K562 (cell line): ENCODE results near the gene RTL10. TPM values are rescaled to one million over a fixed set of nuclear protein-coding genes. Genes with fewer than 3 reads are reported as not detected.
A peak's percentile ranks its signal among the peaks of the same experiment; 100 is the strongest.

Experiments
- ARHGAP35 ChIP-seq: fragments of 450-650 bp; IDR thresholded peaks from 2 replicates; pipeline ENCODE4 v1.6.1; 2018; ENCODE audit not compliant: partially characterized antibody
- BCOR ChIP-seq: fragments of 450-650 bp; IDR thresholded peaks from 2 replicates; pipeline ENCODE4 v1.6.1; 2016
- DIDO1 ChIP-seq: fragments of 450-650 bp; IDR thresholded peaks from 2 replicates; pipeline ENCODE4 v1.6.1; 2016; ENCODE audit warnings: low read depth, missing biosample characterization, missing genetic modification characterization
- FOXP1 ChIP-seq: sonication (generic); formaldehyde crosslinking; IDR thresholded peaks from 2 replicates; pipeline ENCODE4 v1.8.0; 2022; ENCODE audit warnings: mild to moderate bottlenecking, missing genetic modification reagents
- HDAC6 ChIP-seq: IDR thresholded peaks from 2 replicates; pipeline ENCODE4 v1.6.1; 2012; ENCODE audit warnings: low read depth, mild to moderate bottlenecking, control low read depth, inconsistent platforms, low read length, moderate library complexity
- KDM2B ChIP-seq: fragments of 250-450 bp; sonication (Bioruptor Pico); IDR thresholded peaks from 2 replicates; pipeline ENCODE4 v1.8.0; 2021; ENCODE audit warnings: mild to moderate bottlenecking, moderate library complexity
- KHSRP ChIP-seq: fragments of 450-650 bp; IDR thresholded peaks from 2 replicates; pipeline ENCODE4 v1.6.1; 2017
- MTF1 ChIP-seq: fragments of 250-450 bp; sonication (Bioruptor Pico); IDR thresholded peaks from 2 replicates; pipeline ENCODE4 v1.9.0; 2021; ENCODE audit warnings: moderate library complexity, mild to moderate bottlenecking, inconsistent platforms, borderline replicate concordance
- PPARD ChIP-seq: fragments of 250-450 bp; sonication (Bioruptor Pico); IDR thresholded peaks from 2 replicates; pipeline ENCODE4 v1.8.0; 2022; ENCODE audit warnings: inconsistent platforms, mild to moderate bottlenecking, moderate library complexity
- RFX5 ChIP-seq: IDR thresholded peaks from 2 replicates; pipeline ENCODE4 v1.6.1; 2011; ENCODE audit warnings: low read depth, mild to moderate bottlenecking, improper control_type of control experiment, low read length
- SPI1 ChIP-seq: IDR thresholded peaks from 2 replicates; pipeline ENCODE4 v1.6.1; 2011; ENCODE audit warnings: low read depth, low read length, control low read depth, borderline replicate concordance
- STAG1 ChIP-seq: sonication (generic); formaldehyde crosslinking; IDR thresholded peaks from 2 replicates; pipeline ENCODE4 v1.5.0; 2020; ENCODE audit warnings: missing genetic modification reagents, borderline replicate concordance
- TAL1 ChIP-seq: fragments of 450-650 bp; IDR thresholded peaks from 2 replicates; pipeline ENCODE4 v1.6.1; 2016; ENCODE audit warnings: mild to moderate bottlenecking
- ZNF124 ChIP-seq: sonication (generic); formaldehyde crosslinking; IDR thresholded peaks from 2 replicates; pipeline ENCODE4 v1.8.1; 2022; ENCODE audit warnings: missing genetic modification reagents
- ZNF146 ChIP-seq: IDR thresholded peaks from one replicate; pipeline ENCODE4 v1.6.1; 2018; ENCODE audit warnings: missing compliant biosample characterization; ENCODE audit not compliant: unreplicated experiment
- ZNF3 ChIP-seq: fragments of 250-450 bp; sonication (Bioruptor Pico); IDR thresholded peaks from 2 replicates; pipeline ENCODE4 v1.5.0; 2021; ENCODE audit warnings: mild to moderate bottlenecking, moderate library complexity
- polyA plus RNA-seq, 8 experiments: library from polyadenylated mRNA; depleted of rRNA in 4 of 8; stranded (reverse) in 5 of 8; unstranded in 3 of 8; fragments of >200 nt; fragmentation: Nextera tagmentation in 2 of 8; fragmentation: Illumina TruSeq in 1 of 8; extraction: Ambion mirVana in 2 of 8; extraction: Trizol in 1 of 8; gene quantifications; 2 replicates each; pipeline versions ENCODE4 v1.2.1 to v1.2.3, GENCODE V29; 2011 to 2014; ENCODE audit warnings: inconsistent platforms in 1 of 8, missing spikeins in 1 of 8
- total RNA-seq, 7 experiments: library from RNA; depleted of rRNA in 6 of 7; stranded (reverse); fragments of >200 nt in 6 of 7; fragmentation: Illumina TruSeq in 2 of 7; extraction: Trizol in 2 of 7; gene quantifications; 2 replicates each; pipeline versions ENCODE4 v1.2.1 to v1.2.3, GENCODE V29; 2011 to 2021; ENCODE audit warnings: low replicate concordance in 1 of 7
- TF ChIP-seq, protein P1 (sequence below): fragments of 250-450 bp; sonication (Bioruptor Pico); IDR thresholded peaks from 2 replicates; pipeline ENCODE4 v1.9.0; 2021; ENCODE audit warnings: mild to moderate bottlenecking, inconsistent platforms
- TF ChIP-seq, protein P2 (sequence below): fragments of 250-450 bp; sonication (Bioruptor Pico); IDR thresholded peaks from 2 replicates; pipeline ENCODE4 v1.9.0; 2021; ENCODE audit warnings: mild to moderate bottlenecking
- TF ChIP-seq, protein P3 (sequence below): sonication (generic); formaldehyde crosslinking; IDR thresholded peaks from 2 replicates; pipeline ENCODE4 v1.8.1; 2023; ENCODE audit warnings: mild to moderate bottlenecking, missing genetic modification reagents
- TF ChIP-seq, protein P4 (sequence below): sonication (generic); formaldehyde crosslinking; IDR thresholded peaks from 2 replicates; pipeline ENCODE4 v1.8.1; 2023; ENCODE audit warnings: mild to moderate bottlenecking, missing genetic modification reagents
- TF ChIP-seq, protein P5 (sequence below): sonication (generic); formaldehyde crosslinking; IDR thresholded peaks from 2 replicates; pipeline ENCODE4 v1.8.1; 2022; ENCODE audit warnings: missing genetic modification reagents

The RTL10 gene
- total and polyA plus RNA-seq, 9 of the 15 experiments (the other 6 are each of a cell fraction or from before 2014, with no cell fraction given): 19.8 to 75.5 (median 32.5) TPM

DNA sequence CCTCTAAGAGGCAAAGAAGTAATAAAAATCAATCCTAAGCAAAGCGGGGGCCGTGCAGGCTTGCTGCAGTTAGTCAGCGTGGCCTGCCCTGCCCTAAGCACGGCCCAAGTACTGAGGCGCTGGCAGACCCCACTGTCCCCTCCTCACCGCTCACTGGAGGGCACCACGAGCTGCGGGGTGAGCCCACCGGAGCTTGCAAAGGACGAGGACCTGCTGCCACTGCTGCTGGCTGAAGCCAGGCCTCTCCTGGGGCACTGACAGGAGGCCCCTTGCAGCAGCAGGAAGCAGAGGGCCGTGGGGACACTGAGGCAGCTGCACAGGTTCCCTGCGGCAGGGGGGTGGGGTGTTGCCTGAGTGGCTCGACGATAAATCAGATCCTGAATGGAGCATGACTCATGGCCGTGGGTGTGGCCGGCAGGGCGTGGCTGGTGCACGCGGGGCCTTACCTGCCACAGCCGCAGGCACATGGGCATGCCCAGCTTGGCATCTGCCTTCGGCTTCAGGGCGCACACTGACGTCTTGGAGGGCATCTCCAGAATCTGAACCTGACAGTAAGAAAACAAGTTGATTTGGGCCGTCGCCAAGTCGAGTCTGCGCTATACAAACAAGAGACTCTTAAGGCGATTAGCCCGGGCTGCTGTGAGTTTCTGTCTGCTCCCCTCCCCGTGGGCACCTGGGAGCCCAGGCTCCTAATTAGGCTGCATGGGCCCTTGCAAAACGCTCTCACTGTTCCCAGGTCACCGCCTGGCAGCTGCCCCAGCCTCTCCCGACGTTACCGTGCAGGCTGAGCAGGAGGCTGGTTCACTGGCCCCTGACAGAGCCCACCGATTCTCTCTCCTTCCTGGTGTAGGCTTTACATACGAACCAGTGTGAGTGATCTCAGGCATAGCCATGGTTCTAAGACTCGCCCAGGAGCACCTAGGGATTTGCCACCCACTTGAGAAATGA, 48.2 kb downstream of the RTL10 start (continued):
- TF ChIP-seq, protein P1, sequence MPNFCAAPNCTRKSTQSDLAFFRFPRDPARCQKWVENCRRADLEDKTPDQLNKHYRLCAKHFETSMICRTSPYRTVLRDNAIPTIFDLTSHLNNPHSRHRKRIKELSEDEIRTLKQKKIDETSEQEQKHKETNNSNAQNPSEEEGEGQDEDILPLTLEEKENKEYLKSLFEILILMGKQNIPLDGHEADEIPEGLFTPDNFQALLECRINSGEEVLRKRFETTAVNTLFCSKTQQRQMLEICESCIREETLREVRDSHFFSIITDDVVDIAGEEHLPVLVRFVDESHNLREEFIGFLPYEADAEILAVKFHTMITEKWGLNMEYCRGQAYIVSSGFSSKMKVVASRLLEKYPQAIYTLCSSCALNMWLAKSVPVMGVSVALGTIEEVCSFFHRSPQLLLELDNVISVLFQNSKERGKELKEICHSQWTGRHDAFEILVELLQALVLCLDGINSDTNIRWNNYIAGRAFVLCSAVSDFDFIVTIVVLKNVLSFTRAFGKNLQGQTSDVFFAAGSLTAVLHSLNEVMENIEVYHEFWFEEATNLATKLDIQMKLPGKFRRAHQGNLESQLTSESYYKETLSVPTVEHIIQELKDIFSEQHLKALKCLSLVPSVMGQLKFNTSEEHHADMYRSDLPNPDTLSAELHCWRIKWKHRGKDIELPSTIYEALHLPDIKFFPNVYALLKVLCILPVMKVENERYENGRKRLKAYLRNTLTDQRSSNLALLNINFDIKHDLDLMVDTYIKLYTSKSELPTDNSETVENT: peak; percentile 75; the same call in 1 of the 2 replicates
- TF ChIP-seq RFX5: no peak
- TF ChIP-seq HDAC6: no peak
- TF ChIP-seq KHSRP: no peak
- TF ChIP-seq, protein P2, sequence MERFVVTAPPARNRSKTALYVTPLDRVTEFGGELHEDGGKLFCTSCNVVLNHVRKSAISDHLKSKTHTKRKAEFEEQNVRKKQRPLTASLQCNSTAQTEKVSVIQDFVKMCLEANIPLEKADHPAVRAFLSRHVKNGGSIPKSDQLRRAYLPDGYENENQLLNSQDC (CRISPR knock-in tag): no peak
- TF ChIP-seq ARHGAP35: peak; percentile 84
- TF ChIP-seq, protein P3, sequence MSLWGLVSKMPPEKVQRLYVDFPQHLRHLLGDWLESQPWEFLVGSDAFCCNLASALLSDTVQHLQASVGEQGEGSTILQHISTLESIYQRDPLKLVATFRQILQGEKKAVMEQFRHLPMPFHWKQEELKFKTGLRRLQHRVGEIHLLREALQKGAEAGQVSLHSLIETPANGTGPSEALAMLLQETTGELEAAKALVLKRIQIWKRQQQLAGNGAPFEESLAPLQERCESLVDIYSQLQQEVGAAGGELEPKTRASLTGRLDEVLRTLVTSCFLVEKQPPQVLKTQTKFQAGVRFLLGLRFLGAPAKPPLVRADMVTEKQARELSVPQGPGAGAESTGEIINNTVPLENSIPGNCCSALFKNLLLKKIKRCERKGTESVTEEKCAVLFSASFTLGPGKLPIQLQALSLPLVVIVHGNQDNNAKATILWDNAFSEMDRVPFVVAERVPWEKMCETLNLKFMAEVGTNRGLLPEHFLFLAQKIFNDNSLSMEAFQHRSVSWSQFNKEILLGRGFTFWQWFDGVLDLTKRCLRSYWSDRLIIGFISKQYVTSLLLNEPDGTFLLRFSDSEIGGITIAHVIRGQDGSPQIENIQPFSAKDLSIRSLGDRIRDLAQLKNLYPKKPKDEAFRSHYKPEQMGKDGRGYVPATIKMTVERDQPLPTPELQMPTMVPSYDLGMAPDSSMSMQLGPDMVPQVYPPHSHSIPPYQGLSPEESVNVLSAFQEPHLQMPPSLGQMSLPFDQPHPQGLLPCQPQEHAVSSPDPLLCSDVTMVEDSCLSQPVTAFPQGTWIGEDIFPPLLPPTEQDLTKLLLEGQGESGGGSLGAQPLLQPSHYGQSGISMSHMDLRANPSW (CRISPR knock-in tag): peak; percentile 94; the same call in 1 of the 2 replicates
- TF ChIP-seq SPI1: no peak
- TF ChIP-seq MTF1 (CRISPR knock-in tag): no peak
- no peak for TF ChIP-seq ZNF124 (CRISPR knock-in tag)
- no peak for TF ChIP-seq STAG1 (CRISPR knock-in tag)
- no peak for TF ChIP-seq DIDO1
- TF ChIP-seq KDM2B (CRISPR knock-in tag): peak; percentile 76; the same call in 1 of the 2 replicates
- TF ChIP-seq TAL1: no peak
- TF ChIP-seq, protein P4, sequence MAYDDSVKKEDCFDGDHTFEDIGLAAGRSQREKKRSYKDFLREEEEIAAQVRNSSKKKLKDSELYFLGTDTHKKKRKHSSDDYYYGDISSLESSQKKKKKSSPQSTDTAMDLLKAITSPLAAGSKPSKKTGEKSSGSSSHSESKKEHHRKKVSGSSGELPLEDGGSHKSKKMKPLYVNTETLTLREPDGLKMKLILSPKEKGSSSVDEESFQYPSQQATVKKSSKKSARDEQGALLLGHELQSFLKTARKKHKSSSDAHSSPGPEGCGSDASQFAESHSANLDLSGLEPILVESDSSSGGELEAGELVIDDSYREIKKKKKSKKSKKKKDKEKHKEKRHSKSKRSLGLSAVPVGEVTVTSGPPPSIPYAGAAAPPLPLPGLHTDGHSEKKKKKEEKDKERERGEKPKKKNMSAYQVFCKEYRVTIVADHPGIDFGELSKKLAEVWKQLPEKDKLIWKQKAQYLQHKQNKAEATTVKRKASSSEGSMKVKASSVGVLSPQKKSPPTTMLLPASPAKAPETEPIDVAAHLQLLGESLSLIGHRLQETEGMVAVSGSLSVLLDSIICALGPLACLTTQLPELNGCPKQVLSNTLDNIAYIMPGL (CRISPR knock-in tag): no peak
- no peak for TF ChIP-seq FOXP1 (CRISPR knock-in tag)
- no peak for TF ChIP-seq ZNF3 (CRISPR knock-in tag)
- TF ChIP-seq ZNF146 (CRISPR knock-in tag): no peak
- TF ChIP-seq PPARD (CRISPR knock-in tag): no peak
- TF ChIP-seq BCOR: peak; percentile 91
- TF ChIP-seq, protein P5, sequence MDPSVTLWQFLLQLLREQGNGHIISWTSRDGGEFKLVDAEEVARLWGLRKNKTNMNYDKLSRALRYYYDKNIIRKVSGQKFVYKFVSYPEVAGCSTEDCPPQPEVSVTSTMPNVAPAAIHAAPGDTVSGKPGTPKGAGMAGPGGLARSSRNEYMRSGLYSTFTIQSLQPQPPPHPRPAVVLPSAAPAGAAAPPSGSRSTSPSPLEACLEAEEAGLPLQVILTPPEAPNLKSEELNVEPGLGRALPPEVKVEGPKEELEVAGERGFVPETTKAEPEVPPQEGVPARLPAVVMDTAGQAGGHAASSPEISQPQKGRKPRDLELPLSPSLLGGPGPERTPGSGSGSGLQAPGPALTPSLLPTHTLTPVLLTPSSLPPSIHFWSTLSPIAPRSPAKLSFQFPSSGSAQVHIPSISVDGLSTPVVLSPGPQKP (CRISPR knock-in tag): no peak
